Sigmoid colon (tissue), 7 donors: Measurements from ENCODE around the gene CMC1. TPM values are rescaled to one million over a fixed set of nuclear protein-coding genes. Genes with fewer than 3 reads are reported as not detected.
A peak's percentile ranks its signal among the peaks of the same experiment; 100 is the strongest.

Source experiments
- DNase-seq: peaks from one replicate; pipeline ENCODE4 v3.0.0-alpha.2; 2019
- H3K27ac ChIP-seq, 4 donors: fragments of 200-600 bp; sonication (generic); one replicate each; pipeline ENCODE4 v1.5.1; 2016 to 2019; ENCODE audit warnings: mild to moderate bottlenecking in 1 of 4
- H3K27me3 ChIP-seq, 3 donors: fragments of 200-600 bp; sonication (generic); one replicate each; pipeline ENCODE4 v1.5.1; 2019; ENCODE audit warnings: mild to moderate bottlenecking in 1 of 3
- H3K36me3 ChIP-seq, 4 donors: fragments of 200-600 bp; sonication (generic); one replicate each; pipeline ENCODE4 v1.5.1; 2016 to 2019
- H3K4me1 ChIP-seq, 4 donors: fragments of 200-600 bp; sonication (generic); one replicate each; pipeline ENCODE4 v1.5.1; 2017 to 2019
- H3K4me3 ChIP-seq, 4 donors: fragments of 200-600 bp; sonication (generic); one replicate each; pipeline ENCODE4 v1.5.1; 2017 to 2019; ENCODE audit warnings: mild to moderate bottlenecking in 2 of 4, moderate library complexity in 1 of 4
- H3K9me3 ChIP-seq, 4 donors: fragments of 200-600 bp in 3 of 4; sonication (generic) in 3 of 4; one replicate each; pipeline versions ENCODE4 v1.5.1 to v1.6.1; 2013 to 2019
- CTCF ChIP-seq, 4 experiments: fragments of 450-650 bp in 3 of 4; fragments of 200-600 bp in 1 of 4; IDR thresholded peaks; one replicate each; pipeline ENCODE4 v1.5.1; 2016 to 2019; ENCODE audit warnings: antibody characterized with exemption in 4 of 4, mild to moderate bottlenecking in 3 of 4, moderate library complexity in 2 of 4
- EP300 ChIP-seq, 4 donors: sonication (generic); formaldehyde crosslinking; IDR thresholded peaks; one replicate each; pipeline ENCODE4 v1.6.1; 2017; ENCODE audit warnings: antibody characterized with exemption in 4 of 4
- POLR2A ChIP-seq, 2 donors: fragments of 450-650 bp; IDR thresholded peaks; one replicate each; pipeline ENCODE4 v1.6.1; 2016; ENCODE audit warnings: antibody characterized with exemption in 2 of 2, mild to moderate bottlenecking in 2 of 2, moderate library complexity in 2 of 2
- POLR2AphosphoS5 ChIP-seq, 4 donors: sonication (generic); formaldehyde crosslinking; IDR thresholded peaks; one replicate each; pipeline ENCODE4 v1.6.1; 2017; ENCODE audit warnings: antibody characterized with exemption in 4 of 4
- WGBS, 2 donors: extraction: QIAGEN DNeasy Blood & Tissue Kit; methylation state at CpG; one replicate each; pipeline ENCODE4 v1.1.7; 2013; 5-methylcytosine and 5-hydroxymethylcytosine counted together
- intact Hi-C: fragments of 100-400 bp; cut with DNase I; formaldehyde crosslinking; loops from one replicate; pipeline ENCODE4 v1.15.1; 2023
- polyA plus RNA-seq, 3 donors: library from polyadenylated mRNA; stranded (reverse); fragments of 200-250 nt; gene quantifications; one replicate each; pipeline ENCODE4 v1.2.3, GENCODE V29; 2013
- total RNA-seq, 4 donors: library from RNA; depleted of rRNA; stranded (reverse); fragments of >200 nt; gene quantifications; one replicate each; pipeline ENCODE4 v1.1.0, GENCODE V29; 2016
- donor health status: healthy with polysubstance abuse.
- donor health status: Bipolar disorder and iron deficiency.
- donor health status: healthy.

Gene CMC1
- total and polyA plus RNA-seq, 7 donors, result 6.1 to 111 (median 16.9) TPM

GRCh38 chr3:28279770-28280169, 38.4 kb downstream of the CMC1 start:
- 65 to 72% methylated on average over 4 of the region's 4 CpGs for WGBS, 2 donors

DNA sequence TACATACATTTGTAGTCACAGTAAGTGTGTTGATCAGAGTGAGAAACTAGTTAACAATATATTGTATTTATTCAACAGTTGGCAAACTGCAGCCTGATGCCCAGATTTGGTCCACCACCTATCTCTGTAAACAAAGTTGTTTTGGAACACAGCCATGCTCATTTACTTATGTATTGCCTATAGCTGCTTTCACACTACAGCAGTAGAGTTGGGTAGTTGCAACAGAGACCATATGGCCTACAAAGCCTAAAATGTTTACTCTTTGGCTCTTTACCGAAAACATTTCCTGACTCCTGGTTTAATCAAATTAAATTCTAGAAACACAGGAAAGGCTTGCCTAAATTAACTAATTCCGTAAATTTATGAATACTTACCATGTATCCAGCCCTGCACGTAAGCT, 39.4 kb downstream of the CMC1 start:
- WGBS, 2 donors, result 78 to 84% methylated on average over 3 of the region's 3 CpGs
- H3K9me3 ChIP-seq, result no peaks in the 10 kb centered on the region
- no peak overlapping the region for H3K27ac ChIP-seq

More at GRCh38 chr3:28279770-28280169, 38.4 kb downstream of the CMC1 start:
- H3K4me3 ChIP-seq, result no peak overlapping the region
- no peak overlapping the region for H3K27ac ChIP-seq
- no peak for TF ChIP-seq POLR2A (IDR thresholded peaks at IDR 0.05)
- no peak for TF ChIP-seq EP300 (IDR thresholded peaks at IDR 0.05)
- no peak for TF ChIP-seq POLR2AphosphoS5 (IDR thresholded peaks at IDR 0.05)
- no peak for TF ChIP-seq CTCF (IDR thresholded peaks at IDR 0.05)
- intact Hi-C loops, result no loop called here
- H3K27me3 ChIP-seq, result no peaks in the 10 kb centered on the region
- DNase-seq, result no peak
- no peaks in the 10 kb centered on the region for H3K9me3 ChIP-seq
- H3K4me1 ChIP-seq, result peaks cover 0 to 16% (median 1%) of the 10 kb centered on the region in 4 donors
- peaks cover 0 to 3% (median 0%) of the 10 kb centered on the region in 4 donors for H3K36me3 ChIP-seq

DNA sequence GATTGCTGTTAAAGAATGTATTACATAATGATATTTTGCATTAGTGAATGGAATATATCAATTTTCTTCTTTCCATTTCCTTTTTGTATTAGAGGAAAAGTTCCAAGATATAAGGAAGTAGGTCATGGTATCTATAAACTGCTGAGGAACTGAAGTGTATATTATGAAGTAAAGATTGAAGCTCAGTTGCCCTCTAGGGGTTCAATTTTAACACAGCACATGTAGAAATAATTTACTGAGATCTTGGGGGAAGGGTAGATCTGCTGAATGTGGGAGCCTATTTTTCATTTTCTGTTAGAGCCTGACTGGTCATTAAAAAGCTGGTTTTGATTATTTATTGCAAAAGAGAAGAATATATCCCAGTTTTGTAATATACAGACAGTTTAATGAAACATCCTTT, 45.2 kb downstream of the CMC1 start:
- peaks cover 0 to 7% (median 0%) of the 10 kb centered on the region in 4 donors for H3K4me1 ChIP-seq
- H3K9me3 ChIP-seq, result no peaks in the 10 kb centered on the region
- intact Hi-C loops, result no loop called here
- H3K27ac ChIP-seq, result no peak overlapping the region
- H3K36me3 ChIP-seq, result no peaks in the 10 kb centered on the region
- no peak overlapping the region for H3K4me3 ChIP-seq
- TF ChIP-seq EP300 (IDR thresholded peaks at IDR 0.05), result no peak
- peak; percentile 18 to 56 (median 33) for TF ChIP-seq CTCF (IDR thresholded peaks at IDR 0.05)
- no peak for TF ChIP-seq POLR2A (IDR thresholded peaks at IDR 0.05)
- no peaks in the 10 kb centered on the region for H3K27me3 ChIP-seq
- DNase-seq, result no peak

More for the DNA sequence above, 39.4 kb downstream of the CMC1 start:
- Histone ChIP-seq H3K36me3 (no peaks in the 10 kb centered on the region), H3K27me3 (no peaks in the 10 kb centered on the region), H3K4me3 (no peak overlapping the region), H3K4me1 (peaks cover 0 to 16% (median 1%) of the 10 kb centered on the region in 4 donors)
- intact Hi-C loops, result no loop called here
- TF ChIP-seq POLR2A (IDR thresholded peaks at IDR 0.05), result no peak
- no peak for TF ChIP-seq POLR2AphosphoS5 (IDR thresholded peaks at IDR 0.05)
- TF ChIP-seq CTCF (IDR thresholded peaks at IDR 0.05), result no peak
- no peak for TF ChIP-seq EP300 (IDR thresholded peaks at IDR 0.05)
- DNase-seq, result no peak

GRCh38 chr3:28287046-28287445, 45.6 kb downstream of the CMC1 start:
- Histone ChIP-seq H3K9me3 (no peaks in the 10 kb centered on the region), H3K36me3 (no peaks in the 10 kb centered on the region), H3K27me3 (no peaks in the 10 kb centered on the region), H3K4me3 (no peak overlapping the region), H3K27ac (no peak overlapping the region), H3K4me1 (peaks cover 0 to 4% (median 0%) of the 10 kb centered on the region in 4 donors)
- TF ChIP-seq POLR2AphosphoS5 (IDR thresholded peaks at IDR 0.05) (no peak), EP300 (IDR thresholded peaks at IDR 0.05) (no peak), CTCF (IDR thresholded peaks at IDR 0.05) (no peak), POLR2A (IDR thresholded peaks at IDR 0.05) (no peak)
- 79 to 88% methylated on average over 2 of the region's 2 CpGs for WGBS, 2 donors
- no peak for DNase-seq
- intact Hi-C loops, result no loop called here

DNA sequence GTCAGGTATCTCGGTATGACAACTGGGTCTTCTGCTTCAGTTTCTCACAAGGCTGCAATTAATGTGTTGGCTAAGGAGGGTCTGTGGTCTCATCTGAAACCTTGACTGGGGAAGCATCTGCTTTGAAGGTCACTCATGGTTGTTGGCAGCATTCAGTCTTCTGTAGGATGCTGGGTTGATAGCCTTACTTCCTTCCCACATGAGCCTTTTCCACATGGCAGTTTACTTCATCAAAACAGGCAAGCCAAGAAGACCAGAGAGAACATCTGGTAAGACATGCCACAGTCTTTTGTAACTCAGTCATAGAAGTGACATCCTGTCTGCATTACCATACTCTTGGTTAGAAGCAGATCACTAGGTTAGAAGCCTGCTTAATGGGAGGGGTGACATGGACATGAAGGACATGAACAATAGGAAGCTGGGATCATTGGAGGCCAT, 49.5 kb downstream of the CMC1 start:
- intact Hi-C loops, result no loop called here
- WGBS, 2 donors, result 87 to 97% methylated on average over 1 of the region's 1 CpG

More for the DNA sequence above, 49.5 kb downstream of the CMC1 start:
- no peak for DNase-seq
- peaks cover 0 to 3% (median 0%) of the 10 kb centered on the region in 4 donors for H3K4me1 ChIP-seq
- H3K9me3 ChIP-seq, result no peaks in the 10 kb centered on the region
- no peaks in the 10 kb centered on the region for H3K36me3 ChIP-seq
- H3K27ac ChIP-seq, result no peak overlapping the region
- H3K4me3 ChIP-seq, result no peak overlapping the region
- TF ChIP-seq CTCF (IDR thresholded peaks at IDR 0.05) (no peak), POLR2A (IDR thresholded peaks at IDR 0.05) (no peak), POLR2AphosphoS5 (IDR thresholded peaks at IDR 0.05) (no peak), EP300 (IDR thresholded peaks at IDR 0.05) (no peak)
- H3K27me3 ChIP-seq, result no peaks in the 10 kb centered on the region
